Measurements from ENCODE around the gene TRERF1. TPM values are rescaled to one million over a fixed set of nuclear protein-coding genes. Genes with fewer than 3 reads are reported as not detected.
A peak's percentile ranks its signal among the peaks of the same experiment; 100 is the strongest.

TRERF1 gene
- total and polyA plus RNA-seq, 2 of the 8 experiments (the other 6 are each of a cell fraction or from before 2014, with no cell fraction given), result 10.8 to 21.5 TPM

DNA sequence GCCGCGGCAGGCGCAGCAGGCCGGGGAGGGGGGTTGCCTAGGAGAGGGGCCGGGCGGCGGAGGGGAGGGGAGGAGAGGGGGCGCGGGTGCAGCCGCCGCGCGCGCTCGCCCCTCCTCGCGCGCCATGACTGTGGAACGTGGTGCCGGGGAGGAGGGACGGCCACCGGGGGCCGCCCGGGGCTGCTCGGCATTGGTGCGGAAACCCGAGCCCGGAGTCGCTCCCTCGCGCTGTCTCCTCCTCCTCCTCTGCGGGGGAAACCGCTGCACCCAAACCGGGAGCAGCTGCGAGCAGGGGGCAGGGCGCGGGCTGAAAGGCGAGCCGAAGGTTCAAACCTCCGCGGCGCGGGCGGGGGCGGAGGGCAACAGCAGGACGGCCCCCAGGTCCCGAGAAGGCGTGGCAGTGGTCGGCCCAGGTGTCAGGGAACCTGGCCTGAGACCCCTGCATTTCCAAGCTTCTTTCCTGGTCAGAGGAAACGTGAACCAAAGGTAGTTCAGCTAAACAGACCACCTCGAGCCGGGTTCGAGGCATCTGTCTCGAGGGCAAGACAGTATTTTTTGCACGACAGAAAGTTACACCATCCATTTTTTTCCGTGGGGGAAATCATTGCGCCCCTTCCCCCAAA is 1.4 kb upstream of the TRERF1 start (continued):
- no peak for TF ChIP-seq USF2 (IDR thresholded peaks at IDR 0.05; ENCODE audit: low read length)
- no peak for TF ChIP-seq EZH2 (IDR thresholded peaks at IDR 0.05; ENCODE audit: low read depth, low read length, severe bottlenecking)
- TF ChIP-seq SP4 (IDR thresholded peaks at IDR 0.05; ENCODE audit: low read length), result no peak
- TF ChIP-seq SIN3A (conservative IDR thresholded peaks at IDR 0.05 in 1 of 2, IDR thresholded peaks at IDR 0.05 in 1 of 2; ENCODE audit: low read depth in 1 of 2, low read length in 2 of 2), result 0 out of 4 replicates have a peak, but pooled peaks of 1 of the 2 experiments have one; percentile 33
- 0 out of 2 replicates have a peak, but pooled peaks have one; percentile 34 for TF ChIP-seq SP1 (IDR thresholded peaks at IDR 0.05; ENCODE audit: low read depth, low read length)
- TF ChIP-seq CREB1 (IDR thresholded peaks at IDR 0.05), result peak; percentile 10; the same call in 1 of the 2 replicates
- peak; percentile 42 for TF ChIP-seq TAF7 (optimal IDR thresholded peaks at IDR 0.05; ENCODE audit: borderline replicate concordance, low read depth, low read length)
- no peak for TF ChIP-seq CTBP2 (IDR thresholded peaks at IDR 0.05; ENCODE audit: borderline replicate concordance, insufficient read depth, insufficient read length, low read length)
- no peak for TF ChIP-seq CHD2 (IDR thresholded peaks at IDR 0.05; ENCODE audit: low read length)
- peak; percentile 72; the same call in 1 of the 2 replicates for TF ChIP-seq TBP (IDR thresholded peaks at IDR 0.05; ENCODE audit: low read depth, low read length)
- 0 out of 2 replicates have a peak, but pooled peaks have one; percentile 28 for TF ChIP-seq PHF8 (conservative IDR thresholded peaks at IDR 0.05; ENCODE audit: low read depth, low read length)
- peak; percentile 61; the same call in 1 of the 2 replicates for TF ChIP-seq YY1 (IDR thresholded peaks at IDR 0.05; ENCODE audit: low read depth, low read length)
- TF ChIP-seq KDM4A (IDR thresholded peaks at IDR 0.05; ENCODE audit: low read depth, low read length, severe bottlenecking), result no peak

Data from H1 (cell line).